Keratinocyte (primary cell): ENCODE data around the gene ENO1. TPM values are rescaled to one million over a fixed set of nuclear protein-coding genes. Genes with fewer than 3 reads are reported as not detected.
"Not testable (repeated sequence)": the region's sequence is repeated elsewhere in the genome, so short reads cannot be mapped to it uniquely, and the experiment has no call there.

Experiments
- DNase-seq: peaks from one replicate; pipeline ENCODE4 v3.0.0-alpha.2; 2011; ENCODE audit warnings: low read depth, missing footprints, low spot score
- FAIRE-seq: peaks from 2 replicates; lab custom pipeline; 2011; peaks lifted over from hg19 to GRCh38; lab: Jason Lieb, UNC
- H2AFZ ChIP-seq: 2 replicates; pipeline ENCODE4 v1.6.0; 2012; ENCODE audit warnings: low read length, control low read depth, inconsistent platforms; ENCODE audit not compliant: control insufficient read depth
- H3K27ac ChIP-seq: 2 replicates; pipeline ENCODE4 v1.5.1; 2011; ENCODE audit warnings: low read length; ENCODE audit not compliant: control insufficient read depth, insufficient read depth
- H3K27me3 ChIP-seq: 3 replicates; pipeline ENCODE4 v1.6.0; 2011; ENCODE audit warnings: low read length; ENCODE audit not compliant: control insufficient read depth, insufficient read depth; ENCODE audit errors: extremely low read depth
- H3K36me3 ChIP-seq, 2 experiments: 2 replicates in 1 of 2; 3 replicates in 1 of 2; pipeline ENCODE4 v1.5.1; 2011; ENCODE audit warnings: low read length in 2 of 2, mild to moderate bottlenecking in 1 of 2; ENCODE audit not compliant: control insufficient read depth in 2 of 2, insufficient read depth in 2 of 2; ENCODE audit errors: extremely low read depth in 1 of 2
- H3K4me1 ChIP-seq: 3 replicates; pipeline ENCODE4 v1.5.1; 2011; ENCODE audit warnings: low read length; ENCODE audit not compliant: control insufficient read depth, insufficient read depth; ENCODE audit errors: extremely low read depth
- H3K4me2 ChIP-seq: 3 replicates; pipeline ENCODE4 v1.6.0; 2011; ENCODE audit warnings: low read depth, low read length; ENCODE audit not compliant: control insufficient read depth, insufficient read depth; ENCODE audit errors: extremely low read depth
- H3K4me3 ChIP-seq, 3 experiments: fragments of 200-600 bp in 1 of 3; sonication (generic) in 1 of 3; 2 replicates in 2 of 3; 3 replicates in 1 of 3; pipeline ENCODE4 v1.5.1; 2011 to 2016; ENCODE audit warnings: low read length in 3 of 3, mild to moderate bottlenecking in 3 of 3, control low read depth in 2 of 3, inconsistent platforms in 1 of 3, low read depth in 1 of 3, mixed read lengths in 1 of 3, mixed run types in 1 of 3, moderate library complexity in 1 of 3; ENCODE audit not compliant: control insufficient read depth in 2 of 3, insufficient read depth in 2 of 3; ENCODE audit errors: extremely low read depth in 1 of 3
- H3K79me2 ChIP-seq: 2 replicates; pipeline ENCODE4 v1.6.0; 2012; ENCODE audit warnings: low read length; ENCODE audit not compliant: control insufficient read depth, insufficient read depth
- H3K9ac ChIP-seq: 3 replicates; pipeline ENCODE4 v1.6.0; 2011; ENCODE audit warnings: low read length; ENCODE audit not compliant: control insufficient read depth, insufficient read depth; ENCODE audit errors: extremely low read depth
- H3K9me1 ChIP-seq: 3 replicates; pipeline ENCODE4 v1.6.0; 2011; ENCODE audit warnings: low read length; ENCODE audit not compliant: control insufficient read depth, insufficient read depth; ENCODE audit errors: extremely low read depth
- H3K9me3 ChIP-seq: 2 replicates; pipeline ENCODE4 v1.5.1; 2012; ENCODE audit warnings: low read depth, low read length; ENCODE audit not compliant: control insufficient read depth
- H4K20me1 ChIP-seq: 3 replicates; pipeline ENCODE4 v1.6.0; 2011; ENCODE audit warnings: low read length; ENCODE audit not compliant: control insufficient read depth, insufficient read depth; ENCODE audit errors: extremely low read depth
- CTCF ChIP-seq, 3 experiments: IDR thresholded peaks in 1 of 3; conservative IDR thresholded peaks in 1 of 3; optimal IDR thresholded peaks in 1 of 3; 2 replicates in 2 of 3; 3 replicates in 1 of 3; pipeline versions ENCODE3 to v1.5.1; 2011; ENCODE audit warnings: low read length in 3 of 3, mild to moderate bottlenecking in 3 of 3, moderate library complexity in 2 of 3, control low read depth in 1 of 3, inconsistent platforms in 1 of 3; ENCODE audit not compliant: insufficient read depth in 2 of 3; ENCODE audit errors: extremely low read depth in 1 of 3
- EZH2 ChIP-seq: IDR thresholded peaks from one replicate; pipeline ENCODE4 v1.6.1; 2012; ENCODE audit warnings: inconsistent platforms, mild to moderate bottlenecking, low read length, moderate library complexity
- dilution Hi-C: fragments of 300-500 bp; cut with MboI; formaldehyde crosslinking; loops from one replicate; pipeline ENCODE4 v1.7.0; 2020; ENCODE audit warnings: low sequenced_read_pairs; ENCODE audit not compliant: extremely low pct_ligation_motif_present
- polyA plus RNA-seq, 5 experiments: library from polyadenylated mRNA; depleted of rRNA in 3 of 5; stranded (reverse) in 3 of 5; stranded (forward) in 1 of 5; unstranded in 1 of 5; fragments of >200 nt; gene quantifications; 1 replicate in 1 of 5; 2 replicates in 3 of 5; 3 replicates in 1 of 5; pipeline versions ENCODE4 v1.2.1 to v1.2.3, GENCODE V29; 2011 to 2012; ENCODE audit warnings: missing spikeins in 2 of 5, low read depth in 1 of 5, low replicate concordance in 1 of 5

The ENO1 gene
- polyA plus RNA-seq, 1 donor (not counting 4 experiments of a cell fraction or from before 2014, with no cell fraction given), result 1,908 TPM

GRCh38 chr1:8831340-8831739 is 47.1 kb downstream of the ENO1 start:
- Histone ChIP-seq H3K79me2 (no peaks in the 10 kb centered on the region), H3K4me2 (no peak overlapping the region), H4K20me1 (no peaks in the 10 kb centered on the region), H3K9me1 (no peaks in the 10 kb centered on the region), H3K9me3 (no peaks in the 10 kb centered on the region), H3K36me3 (no peaks in the 10 kb centered on the region), H3K27ac (no peak overlapping the region), H3K27me3 (peaks cover 2% of the 10 kb centered on the region), H3K4me3 (no peak overlapping the region), H2AFZ (no peak overlapping the region), H3K4me1 (no peaks in the 10 kb centered on the region), H3K9ac (no peak overlapping the region)
- FAIRE-seq, result no peak
- TF ChIP-seq CTCF (optimal IDR thresholded peaks at IDR 0.05 in 1 of 3, IDR thresholded peaks at IDR 0.05 in 1 of 3, conservative IDR thresholded peaks at IDR 0.05 in 1 of 3; ENCODE audit: extremely low read depth in 1 of 3, insufficient read depth in 2 of 3, low read length in 3 of 3), result no peak
- no peak for TF ChIP-seq EZH2
- no peak for DNase-seq
- dilution Hi-C loops, result no loop called here

GRCh38 chr1:8830732-8831131 is 47.8 kb downstream of the ENO1 start:
- H3K27ac ChIP-seq, H3K9me1 ChIP-seq, H3K4me1 ChIP-seq, H3K36me3 ChIP-seq, H4K20me1 ChIP-seq, H2AFZ ChIP-seq, H3K79me2 ChIP-seq, H3K27me3 ChIP-seq, H3K4me3 ChIP-seq, H3K4me2 ChIP-seq, FAIRE-seq, H3K9ac ChIP-seq, dilution Hi-C loops, H3K9me3 ChIP-seq, DNase-seq: not testable (repeated sequence)

GRCh38 chr1:8825985-8826481 is 52.5 kb downstream of the ENO1 start:
- Histone ChIP-seq H4K20me1 (no peaks in the 10 kb centered on the region), H3K27ac (no peak overlapping the region), H2AFZ (no peak overlapping the region), H3K27me3 (no peaks in the 10 kb centered on the region), H3K9me3 (no peaks in the 10 kb centered on the region), H3K9ac (no peak overlapping the region), H3K4me1 (peaks cover 13% of the 10 kb centered on the region), H3K36me3 (no peaks in the 10 kb centered on the region), H3K4me3 (no peak overlapping the region), H3K79me2 (no peaks in the 10 kb centered on the region), H3K4me2 (no peak overlapping the region), H3K9me1 (no peaks in the 10 kb centered on the region)
- DNase-seq, result no peak
- no peak for TF ChIP-seq EZH2
- no peak for TF ChIP-seq CTCF (optimal IDR thresholded peaks at IDR 0.05 in 1 of 3, IDR thresholded peaks at IDR 0.05 in 1 of 3, conservative IDR thresholded peaks at IDR 0.05 in 1 of 3; ENCODE audit: extremely low read depth in 1 of 3, insufficient read depth in 2 of 3, low read length in 3 of 3)
- FAIRE-seq, result no peak
- dilution Hi-C loops, result no loop called here
